Ascending aorta (tissue), 2 donors: ENCODE measurements around the gene PRKCG. TPM values are rescaled to one million over a fixed set of nuclear protein-coding genes. Genes with fewer than 3 reads are reported as not detected.

Experiments
- DNase-seq, 2 donors: peaks; one replicate each; pipeline ENCODE4 v3.0.0-alpha.2; 2019; ENCODE audit warnings: low spot score in 2 of 2
- H3K27ac ChIP-seq, 2 donors: fragments of 200-600 bp; sonication (generic); one replicate each; pipeline ENCODE4 v1.5.1; 2016 to 2017; ENCODE audit warnings: mild to moderate bottlenecking in 1 of 2
- H3K27me3 ChIP-seq: fragments of 200-600 bp; sonication (generic); one replicate; pipeline ENCODE4 v1.5.1; 2017
- H3K36me3 ChIP-seq, 2 donors: fragments of 200-600 bp; sonication (generic); one replicate each; pipeline ENCODE4 v1.5.1; 2016
- H3K4me1 ChIP-seq, 2 donors: fragments of 200-600 bp; sonication (generic); one replicate each; pipeline ENCODE4 v1.5.1; 2016 to 2017; ENCODE audit warnings: mild to moderate bottlenecking in 1 of 2
- H3K4me3 ChIP-seq, 2 donors: fragments of 200-600 bp; sonication (generic); one replicate each; pipeline ENCODE4 v1.5.1; 2016 to 2017; ENCODE audit warnings: mild to moderate bottlenecking in 1 of 2
- H3K9me3 ChIP-seq, 2 donors: fragments of 200-600 bp; sonication (generic); one replicate each; pipeline ENCODE4 v1.5.1; 2016
- intact Hi-C: fragments of 100-400 bp; cut with DNase I; formaldehyde crosslinking; loops from one replicate; pipeline ENCODE4 v1.15.1; 2023
- total RNA-seq: library from RNA; depleted of rRNA; stranded (reverse); fragments of >200 nt; gene quantifications from one replicate; pipeline ENCODE4 v1.1.0, GENCODE V29; 2016
- TF ChIP-seq, protein P1 (sequence below), 3 experiments: fragments of 200-600 bp in 2 of 3; fragments of 450-650 bp in 1 of 3; sonication (generic) in 2 of 3; IDR thresholded peaks; one replicate each; pipeline ENCODE4 v1.5.1; 2016 to 2019; ENCODE audit warnings: antibody characterized with exemption in 3 of 3, mild to moderate bottlenecking in 1 of 3, moderate library complexity in 1 of 3

Gene PRKCG
- total RNA-seq, 1 donor from 2014 or later, result not detected

DNA sequence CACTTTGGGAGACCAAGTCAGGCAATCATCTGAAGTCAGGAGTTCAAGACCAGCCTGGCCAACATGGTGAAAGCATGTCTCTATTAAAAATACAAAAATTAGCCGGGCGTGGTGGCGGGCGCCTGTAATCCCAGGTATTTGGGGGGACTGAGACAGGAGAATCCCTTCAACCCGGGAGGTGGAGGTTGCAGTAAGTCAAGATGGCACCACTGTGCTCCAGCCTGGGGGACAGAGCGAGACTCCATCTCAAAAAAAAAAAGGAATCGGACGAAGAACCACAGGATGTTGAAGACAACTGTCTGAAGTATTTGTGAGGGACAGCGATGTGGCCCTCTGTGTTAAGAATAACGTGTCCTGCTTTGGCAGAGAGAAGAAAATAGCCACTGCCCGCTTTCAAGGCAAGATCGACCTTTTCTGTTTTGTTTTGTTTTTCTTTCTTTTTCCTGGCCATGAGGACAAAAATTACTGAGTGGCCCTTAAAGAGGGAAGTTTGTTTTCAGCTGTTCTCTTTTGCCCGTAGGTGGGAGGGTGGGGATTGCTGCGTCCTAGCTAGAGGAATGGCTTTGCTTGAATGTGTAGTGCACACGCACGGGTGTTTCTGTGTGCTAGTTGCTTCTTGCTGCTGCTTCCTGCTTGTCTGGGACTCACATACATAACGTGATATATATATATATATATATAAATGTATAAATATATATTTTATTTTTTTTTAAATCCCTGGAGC lies 6.2 kb upstream of the PRKCG start:
- intact Hi-C loops, result loop anchor here (5.0 to 10.0 kb wide), 2 partner anchors 327 to 1951 kb away; partner anchors contain the start of genes RPS9 and ZNF613
- H3K36me3 ChIP-seq, result peaks cover 40 to 57% of the 10 kb centered on the region in 2 donors
- H3K4me1 ChIP-seq, result peaks cover 3 to 31% of the 10 kb centered on the region in 2 donors

DNA sequence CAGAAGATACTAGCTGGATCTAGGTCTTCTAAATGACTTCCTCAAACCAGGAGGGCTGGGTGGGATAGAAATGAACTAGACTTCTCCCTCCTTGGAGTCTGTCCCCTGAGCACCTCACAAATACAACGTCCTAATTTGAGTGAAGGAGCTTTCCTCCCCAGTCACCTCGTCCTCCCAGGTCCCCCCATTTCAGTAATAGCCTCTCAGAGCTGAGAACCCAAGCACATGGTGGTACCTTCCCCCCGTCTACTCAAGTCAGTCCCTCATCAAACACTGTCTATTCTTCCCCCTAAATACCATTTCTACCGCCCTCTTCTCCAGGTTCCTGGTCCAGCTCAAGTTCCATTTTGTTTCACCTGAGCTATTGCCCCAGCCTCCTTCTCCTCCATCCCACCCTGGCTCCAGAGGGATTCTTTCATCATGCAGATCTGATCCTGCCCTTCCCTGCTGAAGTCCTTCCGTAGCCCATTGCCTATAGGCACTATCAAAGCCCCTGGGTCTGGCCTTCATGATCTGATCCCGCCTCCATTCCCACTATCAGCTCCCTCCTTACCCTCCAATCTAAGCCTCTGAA lies 5.3 kb upstream of the PRKCG start:
- H3K27me3 ChIP-seq, result peaks cover under 1% of the 10 kb centered on the region
- DNase-seq, result no peak
- intact Hi-C loops, result loop anchor here (5.0 to 10.0 kb wide), 2 partner anchors 326 to 1952 kb away; partner anchors contain the start of genes RPS9 and ZNF613
- peaks cover 32 to 49% of the 10 kb centered on the region in 2 donors for H3K36me3 ChIP-seq
- H3K4me1 ChIP-seq, result peaks cover 1 to 37% of the 10 kb centered on the region in 2 donors
- no peak overlapping the region for H3K4me3 ChIP-seq
- TF ChIP-seq, protein P1, sequence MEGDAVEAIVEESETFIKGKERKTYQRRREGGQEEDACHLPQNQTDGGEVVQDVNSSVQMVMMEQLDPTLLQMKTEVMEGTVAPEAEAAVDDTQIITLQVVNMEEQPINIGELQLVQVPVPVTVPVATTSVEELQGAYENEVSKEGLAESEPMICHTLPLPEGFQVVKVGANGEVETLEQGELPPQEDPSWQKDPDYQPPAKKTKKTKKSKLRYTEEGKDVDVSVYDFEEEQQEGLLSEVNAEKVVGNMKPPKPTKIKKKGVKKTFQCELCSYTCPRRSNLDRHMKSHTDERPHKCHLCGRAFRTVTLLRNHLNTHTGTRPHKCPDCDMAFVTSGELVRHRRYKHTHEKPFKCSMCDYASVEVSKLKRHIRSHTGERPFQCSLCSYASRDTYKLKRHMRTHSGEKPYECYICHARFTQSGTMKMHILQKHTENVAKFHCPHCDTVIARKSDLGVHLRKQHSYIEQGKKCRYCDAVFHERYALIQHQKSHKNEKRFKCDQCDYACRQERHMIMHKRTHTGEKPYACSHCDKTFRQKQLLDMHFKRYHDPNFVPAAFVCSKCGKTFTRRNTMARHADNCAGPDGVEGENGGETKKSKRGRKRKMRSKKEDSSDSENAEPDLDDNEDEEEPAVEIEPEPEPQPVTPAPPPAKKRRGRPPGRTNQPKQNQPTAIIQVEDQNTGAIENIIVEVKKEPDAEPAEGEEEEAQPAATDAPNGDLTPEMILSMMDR (IDR thresholded peaks at IDR 0.05), result no peak
- no peaks in the 10 kb centered on the region for H3K9me3 ChIP-seq
- H3K27ac ChIP-seq, result no peak overlapping the region

More for the DNA sequence above, 6.2 kb upstream of the PRKCG start:
- TF ChIP-seq, protein P1 (IDR thresholded peaks at IDR 0.05), result no peak
- H3K27me3 ChIP-seq, result no peaks in the 10 kb centered on the region
- no peak overlapping the region for H3K27ac ChIP-seq
- H3K4me3 ChIP-seq, result no peak overlapping the region
- H3K9me3 ChIP-seq, result no peaks in the 10 kb centered on the region
- DNase-seq, result no peak

DNA sequence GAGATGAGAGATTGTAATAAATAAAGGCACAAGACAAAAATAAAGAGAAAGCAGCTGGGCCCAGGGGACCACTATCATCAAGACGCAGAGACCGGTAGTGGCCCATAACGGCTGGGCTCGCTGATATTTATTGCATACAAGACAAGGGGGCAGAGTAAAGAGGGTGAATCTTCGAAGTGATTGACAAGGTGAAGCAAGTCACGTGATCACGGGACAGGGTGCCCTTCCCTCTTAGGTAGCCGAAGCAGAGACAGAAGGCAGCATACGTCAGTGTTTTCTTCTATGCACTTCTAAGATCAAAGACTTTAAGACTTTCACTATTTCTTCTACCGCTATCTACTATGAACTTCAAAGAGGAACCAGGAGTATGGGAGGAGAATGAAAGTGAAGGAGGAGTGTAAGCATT lies 4.6 kb upstream of the PRKCG start:
- Histone ChIP-seq H3K9me3 (no peaks in the 10 kb centered on the region), H3K27me3 (peaks cover 7% of the 10 kb centered on the region), H3K36me3 (peaks cover 29 to 42% of the 10 kb centered on the region in 2 donors), H3K4me1 (peaks cover 6 to 34% of the 10 kb centered on the region in 2 donors), H3K27ac (no peak overlapping the region), H3K4me3 (no peak overlapping the region)
- intact Hi-C loops, result loop anchor here (5.0 to 10.0 kb wide), 2 partner anchors 325 to 1953 kb away; partner anchors contain the start of genes RPS9 and ZNF613
- no peak for DNase-seq
- TF ChIP-seq, protein P1 (IDR thresholded peaks at IDR 0.05), result no peak

DNA sequence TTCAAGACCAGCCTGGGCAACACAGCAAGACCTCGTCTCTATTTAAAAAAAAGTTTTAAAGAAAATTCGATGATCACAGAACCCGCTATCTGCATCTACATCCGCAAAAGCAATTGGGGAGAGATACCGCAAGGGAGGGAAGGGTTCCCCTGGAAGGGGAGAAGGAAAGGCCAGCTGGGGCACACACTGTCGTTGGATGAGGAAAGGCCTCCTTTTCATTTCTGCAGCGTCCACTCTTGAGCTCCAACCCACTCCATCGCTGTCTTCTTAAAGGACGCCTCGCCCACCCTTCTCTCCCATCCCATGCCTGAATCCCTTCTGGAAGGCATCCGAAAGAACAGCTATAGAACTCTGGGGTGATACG lies 3.2 kb upstream of the PRKCG start:
- Histone ChIP-seq H3K4me3 (peak overlapping the region; percentile 61 to 67), H3K9me3 (no peaks in the 10 kb centered on the region), H3K27ac (no peak overlapping the region), H3K27me3 (peaks cover 17% of the 10 kb centered on the region), H3K36me3 (peaks cover 17 to 29% of the 10 kb centered on the region in 2 donors), H3K4me1 (peaks cover 6 to 35% of the 10 kb centered on the region in 2 donors)
- DNase-seq, result no peak
- intact Hi-C loops, result loop anchor here (5.0 to 10.0 kb wide), 2 partner anchors 324 to 1954 kb away; partner anchors contain the start of genes RPS9 and ZNF613
- TF ChIP-seq, protein P1 (IDR thresholded peaks at IDR 0.05), result no peak

DNA sequence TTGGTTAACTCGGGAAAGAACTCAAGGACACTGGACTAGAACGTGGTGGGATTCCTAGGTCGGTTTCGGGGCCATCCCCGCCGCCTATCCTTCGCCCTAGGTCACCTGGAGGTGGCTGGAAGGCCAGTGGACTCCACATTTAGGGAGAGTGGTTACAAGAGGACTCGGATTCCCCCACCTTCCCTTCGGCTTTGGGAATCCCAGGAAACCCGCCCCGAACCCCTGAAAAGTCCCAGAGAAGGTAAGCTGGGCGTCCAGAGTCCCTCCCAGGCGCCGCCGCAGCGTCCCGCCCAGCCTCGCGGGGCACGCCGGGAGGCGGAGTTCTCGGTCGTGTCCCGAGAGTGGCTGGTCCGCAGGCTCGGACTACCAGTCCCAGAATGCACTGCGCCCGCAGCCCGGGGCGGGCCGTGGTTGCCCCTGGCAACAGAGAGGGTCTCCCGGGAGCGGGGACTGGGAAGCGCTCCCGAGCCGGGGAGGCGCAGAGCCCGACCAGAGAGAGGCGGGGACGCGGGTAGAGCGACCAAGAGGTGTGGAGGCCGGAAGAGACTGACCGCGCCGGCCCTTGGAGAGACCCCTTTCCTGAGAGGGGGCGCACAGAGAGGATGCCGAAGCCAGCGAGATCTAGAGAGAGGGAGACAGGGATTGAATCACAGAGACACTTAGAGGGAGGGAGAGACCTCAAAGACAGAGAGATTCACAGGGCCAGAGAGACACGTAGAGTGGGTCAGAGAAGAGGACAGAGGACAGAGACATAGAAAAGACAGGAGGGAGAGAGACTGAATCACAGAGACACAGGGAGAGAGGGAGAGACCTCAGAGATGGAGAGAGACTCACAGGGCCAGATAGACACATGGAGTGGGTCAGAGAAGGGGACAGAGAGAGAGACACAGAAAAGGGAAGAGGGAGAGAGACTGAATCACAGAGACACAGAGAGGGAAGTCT lies 2.6 kb upstream of the PRKCG start:
- Histone ChIP-seq H3K36me3 (peaks cover 10 to 22% of the 10 kb centered on the region in 2 donors), H3K27me3 (peaks cover 21% of the 10 kb centered on the region), H3K4me1 (peaks cover 6 to 30% of the 10 kb centered on the region in 2 donors), H3K27ac (no peak overlapping the region), H3K9me3 (no peaks in the 10 kb centered on the region), H3K4me3 (peak overlapping the region; percentile 61 to 67)
- intact Hi-C loops, result loop anchor here (5.0 to 10.0 kb wide), 2 partner anchors 323 to 1955 kb away; partner anchors contain the start of genes RPS9 and ZNF613
- peak; percentile 66 to 97 for DNase-seq
- TF ChIP-seq, protein P1 (IDR thresholded peaks at IDR 0.05), result no peak
